ENCODE measurements around the gene EIF4G1.
"Not testable (repeated sequence)": the region's sequence is repeated elsewhere in the genome, so short reads cannot be mapped to it uniquely, and the experiment has no call there.

Gene EIF4G1

GRCh38 chr3:184314363-184314699 lies at the start of gene EIF4G1:
TSS of gene EIF4G1 (plus strand) at chr3:184314606. CDS start at chr3:184315797, 1,191 bp downstream.
- peak; percentile 90 for DNase-seq (ENCODE audit: low read depth)

GRCh38 chr3:184267249-184267648 lies 47.2 kb upstream of the EIF4G1 start:
- not testable (repeated sequence) for DNase-seq (ENCODE audit: low read depth)

GRCh38 chr3:184272269-184272668 lies 42.1 kb upstream of the EIF4G1 start:
- DNase-seq (ENCODE audit: low read depth), result no peak

- no peak for DNase-seq (ENCODE audit: low read depth)
These were observed 39.1 kb upstream of the EIF4G1 start for GRCh38 chr3:184275381-184275701.

- DNase-seq (ENCODE audit: low read depth), result no peak
These were observed 38.2 kb upstream of the EIF4G1 start, which contains the start of gene ECE2 for GRCh38 chr3:184275961-184276910. TSS of gene ECE2 (plus strand) at chr3:184276022. CDS start at chr3:184276154, 132 bp downstream.

GRCh38 chr3:184277366-184277765 lies 37.0 kb upstream of the EIF4G1 start:
- no peak for DNase-seq (ENCODE audit: low read depth)

GRCh38 chr3:184282941-184283340 lies 31.5 kb upstream of the EIF4G1 start:
- DNase-seq (ENCODE audit: low read depth), result no peak

- no peak for DNase-seq (ENCODE audit: low read depth)
These were observed 30.7 kb upstream of the EIF4G1 start for GRCh38 chr3:184283681-184284080.

- DNase-seq (ENCODE audit: low read depth), result peak; percentile 80
These were observed 29.7 kb upstream of the EIF4G1 start for GRCh38 chr3:184284696-184285095.

GRCh38 chr3:184289426-184289938 lies 24.9 kb upstream of the EIF4G1 start:
- peak; percentile 34 for DNase-seq (ENCODE audit: low read depth)

GRCh38 chr3:184290331-184290730 lies 24.1 kb upstream of the EIF4G1 start:
- no peak for DNase-seq (ENCODE audit: low read depth)

- no peak for DNase-seq (ENCODE audit: low read depth)
These were observed 23.2 kb upstream of the EIF4G1 start for GRCh38 chr3:184291044-184291737.

GRCh38 chr3:184291738-184292445 lies 22.5 kb upstream of the EIF4G1 start:
- DNase-seq (ENCODE audit: low read depth), result no peak

- DNase-seq (ENCODE audit: low read depth), result no peak
These were observed 18.6 kb upstream of the EIF4G1 start for GRCh38 chr3:184295771-184296170.

GRCh38 chr3:184296616-184297015 lies 17.8 kb upstream of the EIF4G1 start:
- no peak for DNase-seq (ENCODE audit: low read depth)

- peak; percentile 93 for DNase-seq (ENCODE audit: low read depth)
These were observed 15.5 kb upstream of the EIF4G1 start, which contains the start of gene PSMD2 for GRCh38 chr3:184298759-184299487. TSS of gene PSMD2 (plus strand) at chr3:184299241. CDS start at chr3:184299267, 26 bp downstream.

- peak; percentile 63 for DNase-seq (ENCODE audit: low read depth)
These were observed 14.7 kb upstream of the EIF4G1 start for GRCh38 chr3:184299488-184300377.

- peak; percentile 42 for DNase-seq (ENCODE audit: low read depth)
These were observed 14.1 kb upstream of the EIF4G1 start for GRCh38 chr3:184300378-184300720.

- peak; percentile 26 for DNase-seq (ENCODE audit: low read depth)
These were observed 8.8 kb upstream of the EIF4G1 start for GRCh38 chr3:184305577-184305976.

- DNase-seq (ENCODE audit: low read depth), result no peak
These were observed 7.9 kb upstream of the EIF4G1 start for GRCh38 chr3:184306341-184306972.

All from amniotic epithelial cell (primary cell).